Osteoblast (primary cell): Measurements from ENCODE around the gene DENND1B. TPM values are rescaled to one million over a fixed set of nuclear protein-coding genes. Genes with fewer than 3 reads are reported as not detected.

Experiments
- DNase-seq: peaks from one replicate; pipeline ENCODE4 v3.0.0; 2011; ENCODE audit warnings: low spot score, mixed read lengths; ENCODE audit not compliant: insufficient read length; ENCODE audit errors: missing footprints
- H2AFZ ChIP-seq: 2 replicates; pipeline ENCODE4 v1.6.0; 2011; ENCODE audit warnings: mild to moderate bottlenecking, low read length
- H3K27ac ChIP-seq: 2 replicates; pipeline ENCODE4 v1.5.1; 2011; ENCODE audit warnings: mild to moderate bottlenecking, low read depth, low read length, moderate library complexity
- H3K27me3 ChIP-seq: 2 replicates; pipeline ENCODE4 v1.6.0; 2012; ENCODE audit warnings: mild to moderate bottlenecking, control low read depth, inconsistent platforms, low read length, moderate library complexity; ENCODE audit not compliant: insufficient read depth
- H3K36me3 ChIP-seq: 2 replicates; pipeline ENCODE4 v1.5.1; 2011; ENCODE audit warnings: mild to moderate bottlenecking, low read length, control low read depth, moderate library complexity; ENCODE audit not compliant: insufficient read depth
- H3K4me1 ChIP-seq: 2 replicates; pipeline ENCODE4 v1.5.1; 2011; ENCODE audit warnings: mild to moderate bottlenecking, low read length, control low read depth, moderate library complexity; ENCODE audit not compliant: insufficient read depth
- H3K4me2 ChIP-seq: 2 replicates; pipeline ENCODE4 v1.6.0; 2011; ENCODE audit warnings: mild to moderate bottlenecking, low read length; ENCODE audit not compliant: insufficient read depth
- H3K4me3 ChIP-seq: fragments of 200-600 bp; sonication (generic); 3 replicates; pipeline ENCODE4 v1.5.1; 2012; ENCODE audit warnings: mild to moderate bottlenecking, low read length, inconsistent platforms; ENCODE audit not compliant: insufficient read depth
- H3K79me2 ChIP-seq: 2 replicates; pipeline ENCODE4 v1.6.0; 2012; ENCODE audit warnings: mild to moderate bottlenecking, low read length, control low read depth, inconsistent platforms; ENCODE audit not compliant: insufficient read depth
- H3K9me3 ChIP-seq: 2 replicates; pipeline ENCODE4 v1.5.1; 2011; ENCODE audit warnings: low read depth, low read length, control low read depth
- H4K20me1 ChIP-seq: 2 replicates; pipeline ENCODE4 v1.6.0; 2012; ENCODE audit warnings: mild to moderate bottlenecking, low read length, control low read depth; ENCODE audit not compliant: insufficient read depth
- total RNA-seq: library from RNA; depleted of rRNA; stranded (reverse); fragments of >200 nt; gene quantifications from 2 replicates; pipeline ENCODE4 v1.2.3, GENCODE V29; 2012
- TF ChIP-seq, protein P1 (sequence below): IDR thresholded peaks from 2 replicates; pipeline ENCODE4 v1.5.1; 2011; ENCODE audit warnings: mild to moderate bottlenecking, low read depth, low read length, moderate library complexity; ENCODE audit errors: extremely low read depth

Gene DENND1B
- total RNA-seq, 1 donor, result 22.4 TPM

DNA sequence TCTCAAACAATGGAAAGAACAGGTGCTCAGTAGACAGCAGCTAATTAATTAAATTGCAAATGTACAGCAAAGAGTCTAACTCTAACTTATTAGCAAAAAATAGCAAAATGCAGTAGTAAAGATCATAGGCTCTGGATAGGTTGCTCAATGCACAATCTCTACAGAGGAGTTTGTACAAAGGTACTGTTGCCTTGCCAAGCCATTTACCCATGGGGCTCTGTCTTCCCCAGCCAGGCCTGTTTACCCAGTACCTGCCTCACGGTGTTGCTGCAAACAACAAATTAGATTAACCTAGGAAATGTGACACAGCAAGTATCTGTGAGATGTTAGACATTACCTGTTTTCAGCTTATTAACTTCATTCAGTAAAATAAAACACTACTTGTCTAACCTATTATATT is 222.0 kb downstream of the DENND1B start:
- Histone ChIP-seq H3K9me3 (no peaks in the 10 kb centered on the region), H3K4me3 (no peak overlapping the region), H4K20me1 (no peaks in the 10 kb centered on the region), H3K27me3 (no peaks in the 10 kb centered on the region), H3K27ac (no peak overlapping the region), H3K4me1 (peaks cover 4% of the 10 kb centered on the region), H2AFZ (no peak overlapping the region), H3K79me2 (no peaks in the 10 kb centered on the region), H3K36me3 (no peaks in the 10 kb centered on the region), H3K4me2 (no peak overlapping the region)
- TF ChIP-seq, protein P1, sequence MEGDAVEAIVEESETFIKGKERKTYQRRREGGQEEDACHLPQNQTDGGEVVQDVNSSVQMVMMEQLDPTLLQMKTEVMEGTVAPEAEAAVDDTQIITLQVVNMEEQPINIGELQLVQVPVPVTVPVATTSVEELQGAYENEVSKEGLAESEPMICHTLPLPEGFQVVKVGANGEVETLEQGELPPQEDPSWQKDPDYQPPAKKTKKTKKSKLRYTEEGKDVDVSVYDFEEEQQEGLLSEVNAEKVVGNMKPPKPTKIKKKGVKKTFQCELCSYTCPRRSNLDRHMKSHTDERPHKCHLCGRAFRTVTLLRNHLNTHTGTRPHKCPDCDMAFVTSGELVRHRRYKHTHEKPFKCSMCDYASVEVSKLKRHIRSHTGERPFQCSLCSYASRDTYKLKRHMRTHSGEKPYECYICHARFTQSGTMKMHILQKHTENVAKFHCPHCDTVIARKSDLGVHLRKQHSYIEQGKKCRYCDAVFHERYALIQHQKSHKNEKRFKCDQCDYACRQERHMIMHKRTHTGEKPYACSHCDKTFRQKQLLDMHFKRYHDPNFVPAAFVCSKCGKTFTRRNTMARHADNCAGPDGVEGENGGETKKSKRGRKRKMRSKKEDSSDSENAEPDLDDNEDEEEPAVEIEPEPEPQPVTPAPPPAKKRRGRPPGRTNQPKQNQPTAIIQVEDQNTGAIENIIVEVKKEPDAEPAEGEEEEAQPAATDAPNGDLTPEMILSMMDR, result no peak
- DNase-seq, result no peak

DNA sequence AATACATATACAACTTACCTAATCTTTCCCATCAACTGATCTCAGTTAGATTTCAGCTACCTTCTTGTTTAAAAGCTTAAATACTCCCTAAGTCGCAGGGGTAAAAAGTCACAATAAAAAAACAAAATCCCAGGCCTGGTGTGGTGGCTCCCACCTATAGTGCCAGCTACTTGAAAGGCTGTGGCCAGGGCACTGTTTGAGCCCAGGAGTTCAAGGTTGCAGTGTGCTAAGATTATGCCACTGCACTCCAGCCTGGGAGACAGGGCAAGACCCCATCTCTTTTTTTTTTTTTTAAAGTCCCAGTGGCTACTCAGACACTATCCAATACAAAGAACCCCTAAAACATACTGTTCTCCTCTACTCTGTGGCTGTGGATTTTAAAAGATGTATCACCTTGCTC is 228.3 kb downstream of the DENND1B start:
- H3K4me3 ChIP-seq, result no peak overlapping the region
- TF ChIP-seq, protein P1, result no peak
- no peaks in the 10 kb centered on the region for H3K27me3 ChIP-seq
- no peaks in the 10 kb centered on the region for H3K4me1 ChIP-seq
- no peaks in the 10 kb centered on the region for H3K9me3 ChIP-seq
- DNase-seq, result no peak
- no peak overlapping the region for H2AFZ ChIP-seq
- no peaks in the 10 kb centered on the region for H3K36me3 ChIP-seq
- no peak overlapping the region for H3K4me2 ChIP-seq
- H3K27ac ChIP-seq, result no peak overlapping the region
- no peaks in the 10 kb centered on the region for H3K79me2 ChIP-seq
- no peaks in the 10 kb centered on the region for H4K20me1 ChIP-seq

DNA sequence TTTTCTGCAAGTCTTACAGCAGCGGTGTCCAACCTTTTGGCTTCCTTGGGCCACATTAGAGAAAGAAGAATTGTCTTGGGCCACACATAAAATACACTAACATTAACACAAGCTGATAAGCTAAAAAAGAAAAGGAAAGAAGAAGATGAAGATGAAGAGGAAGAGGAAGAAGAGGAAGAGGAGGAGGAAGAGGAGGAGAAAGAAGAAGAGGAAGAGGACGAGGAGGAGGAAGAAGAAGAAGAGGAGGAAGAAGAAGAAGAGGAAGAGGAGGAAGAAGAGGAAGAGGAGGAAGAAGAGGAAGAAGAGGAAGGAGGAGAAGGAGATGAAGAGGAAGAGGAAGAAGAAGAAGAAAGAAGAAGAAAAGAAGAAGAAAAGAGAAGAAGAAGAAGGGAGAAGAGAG is 230.7 kb downstream of the DENND1B start:
- H3K79me2 ChIP-seq, result no peaks in the 10 kb centered on the region
- H3K27ac ChIP-seq, result no peak overlapping the region
- no peaks in the 10 kb centered on the region for H4K20me1 ChIP-seq
- no peak overlapping the region for H2AFZ ChIP-seq
- H3K9me3 ChIP-seq, result no peaks in the 10 kb centered on the region
- no peak overlapping the region for H3K4me2 ChIP-seq
- H3K4me1 ChIP-seq, result no peaks in the 10 kb centered on the region
- TF ChIP-seq, protein P1, result no peak
- no peak overlapping the region for H3K4me3 ChIP-seq
- no peak for DNase-seq
- H3K36me3 ChIP-seq, result no peaks in the 10 kb centered on the region
- H3K27me3 ChIP-seq, result no peaks in the 10 kb centered on the region

DNA sequence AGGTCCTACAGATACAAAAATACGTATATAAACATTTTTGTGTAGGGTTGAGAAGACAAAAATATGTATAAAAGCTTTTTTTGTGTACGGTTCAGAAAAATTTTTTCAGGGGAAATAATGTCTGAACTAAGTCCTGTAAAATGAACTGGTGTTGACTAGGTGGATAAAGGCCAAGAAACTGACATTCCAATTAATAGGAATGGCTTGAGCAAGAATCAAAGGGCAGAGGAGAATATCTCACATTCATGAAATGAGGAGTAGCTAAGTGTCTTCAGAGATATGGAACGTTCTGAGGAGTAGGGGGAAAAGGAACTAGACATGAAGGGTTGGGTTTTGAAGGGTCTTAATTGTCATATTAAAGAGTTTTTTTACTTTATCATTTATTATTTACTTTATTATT is 231.2 kb downstream of the DENND1B start:
- Histone ChIP-seq H3K4me1 (no peaks in the 10 kb centered on the region), H3K79me2 (no peaks in the 10 kb centered on the region), H3K27ac (no peak overlapping the region), H3K27me3 (no peaks in the 10 kb centered on the region), H2AFZ (no peak overlapping the region), H3K36me3 (no peaks in the 10 kb centered on the region), H3K4me3 (no peak overlapping the region), H3K4me2 (no peak overlapping the region), H3K9me3 (no peaks in the 10 kb centered on the region), H4K20me1 (no peaks in the 10 kb centered on the region)
- TF ChIP-seq, protein P1, result no peak
- DNase-seq, result no peak
